Ovary (tissue), 9 donors: ENCODE measurements around the gene NPAS3. TPM values are rescaled to one million over a fixed set of nuclear protein-coding genes. Genes with fewer than 3 reads are reported as not detected.

Experiments used
- DNase-seq, 5 donors: peaks; one replicate each; pipeline ENCODE4 v3.0.0-alpha.2; 2019 to 2020
- H3K27ac ChIP-seq, 2 donors: fragments of 200-600 bp; one replicate each; pipeline versions ENCODE4 v1.5.1 to v1.8.0; 2019 to 2022
- H3K27me3 ChIP-seq: fragments of 200-600 bp; one replicate; pipeline ENCODE4 v1.8.0; 2022
- H3K36me3 ChIP-seq: fragments of 200-600 bp; sonication (generic); one replicate; pipeline ENCODE4 v1.5.1; 2019
- H3K4me1 ChIP-seq: one replicate; pipeline ENCODE4 v1.8.1; 2013; ENCODE audit warnings: mild to moderate bottlenecking, moderate library complexity; ENCODE audit not compliant: insufficient read depth
- H3K4me3 ChIP-seq: fragments of 200-600 bp; sonication (generic); one replicate; pipeline ENCODE4 v1.5.1; 2017
- H3K9me3 ChIP-seq, 2 donors: fragments of 200-600 bp in 1 of 2; sonication (generic) in 1 of 2; one replicate each; pipeline versions ENCODE4 v1.5.1 to v1.8.1; 2013 to 2019; ENCODE audit warnings: mild to moderate bottlenecking in 1 of 2, moderate library complexity in 1 of 2
- EP300 ChIP-seq: sonication (generic); formaldehyde crosslinking; IDR thresholded peaks from one replicate; pipeline ENCODE4 v1.6.1; 2017; ENCODE audit warnings: antibody characterized with exemption
- POLR2A ChIP-seq: fragments of 450-650 bp; IDR thresholded peaks from one replicate; pipeline ENCODE4 v1.6.1; 2017; ENCODE audit warnings: antibody characterized with exemption, mild to moderate bottlenecking, moderate library complexity
- WGBS, 3 donors: extraction: QIAGEN DNeasy Blood & Tissue Kit in 1 of 3; methylation state at CpG; one replicate each; pipeline versions ENCODE4 v1.1.5 to v1.1.7; 2013 to 2017; 5-methylcytosine and 5-hydroxymethylcytosine counted together
- intact Hi-C, 4 donors: fragments of 100-400 bp; cut with DNase I; formaldehyde crosslinking; loops; one replicate each; pipeline versions ENCODE4 v1.11.0 to v1.15.1; 2022 to 2023
- polyA plus RNA-seq, 2 donors: library from polyadenylated mRNA; stranded (reverse); fragments of 200-250 nt in 1 of 2; fragments of 350-450 nt in 1 of 2; fragmentation: Illumina TruSeq in 1 of 2; extraction: RNeasy Lipid Tissue Mini Kit (QIAGEN cat#74804) in 1 of 2; gene quantifications; one replicate each; pipeline ENCODE4 v1.2.3, GENCODE V29; 2013 to 2014
- total RNA-seq, 7 donors: library from RNA; depleted of rRNA in 2 of 7; stranded (reverse); fragments of >200 nt in 2 of 7; fragmentation: NEBNext Ultra II Directional in 3 of 7; extraction: Animal tissue kit (Norgen Biotek cat#: 25700) in 3 of 7; gene quantifications; one replicate each; pipeline versions ENCODE4 v1.1.0 to v1.2.4, GENCODE V29; 2016 to 2023
- TF ChIP-seq, protein P1 (sequence below), 3 donors: fragments of 450-650 bp in 2 of 3; fragments of 200-600 bp in 1 of 3; IDR thresholded peaks; one replicate each; pipeline versions ENCODE4 v1.5.1 to v1.8.0; 2016 to 2022; ENCODE audit warnings: antibody characterized with exemption in 3 of 3, mild to moderate bottlenecking in 1 of 3
- donor health status: DM: no; HTN: no; CAD: no; lungs with moderate emphysema.
- donor health status: DM: no; HTN: no; CAD: no.
- donor health status: Bipolar disorder and iron deficiency.
- donor health status: DM: yes; HTN: yes; CAD: no.
- donor health status: DM: no; HTN: no; CAD: no.
- donor health status: DM: yes; HTN: yes; CAD: no.

Gene NPAS3
- total and polyA plus RNA-seq, 9 donors = 1.9 to 15.4 (median 11.4) TPM

DNA sequence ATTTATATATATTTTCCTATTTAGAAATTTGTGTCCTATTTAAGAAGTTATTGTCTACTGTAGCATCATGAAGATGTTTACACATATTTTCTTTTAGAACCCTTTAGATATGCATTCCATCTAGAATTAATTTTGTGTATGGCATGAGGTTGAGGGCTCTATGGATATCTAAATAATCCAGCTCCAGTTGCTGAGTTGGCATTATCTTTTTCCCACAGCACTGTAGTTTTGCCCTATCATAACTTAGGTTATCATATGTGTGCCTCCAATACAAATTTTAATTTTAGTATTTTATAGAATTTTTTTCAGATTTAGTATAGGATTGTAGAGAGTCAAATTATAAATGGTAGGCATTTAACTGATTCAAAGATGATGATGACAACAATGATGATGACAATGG is 159.3 kb downstream of the NPAS3 start:
- no peak for TF ChIP-seq EP300
- no peak for TF ChIP-seq POLR2A
- TF ChIP-seq, protein P1, sequence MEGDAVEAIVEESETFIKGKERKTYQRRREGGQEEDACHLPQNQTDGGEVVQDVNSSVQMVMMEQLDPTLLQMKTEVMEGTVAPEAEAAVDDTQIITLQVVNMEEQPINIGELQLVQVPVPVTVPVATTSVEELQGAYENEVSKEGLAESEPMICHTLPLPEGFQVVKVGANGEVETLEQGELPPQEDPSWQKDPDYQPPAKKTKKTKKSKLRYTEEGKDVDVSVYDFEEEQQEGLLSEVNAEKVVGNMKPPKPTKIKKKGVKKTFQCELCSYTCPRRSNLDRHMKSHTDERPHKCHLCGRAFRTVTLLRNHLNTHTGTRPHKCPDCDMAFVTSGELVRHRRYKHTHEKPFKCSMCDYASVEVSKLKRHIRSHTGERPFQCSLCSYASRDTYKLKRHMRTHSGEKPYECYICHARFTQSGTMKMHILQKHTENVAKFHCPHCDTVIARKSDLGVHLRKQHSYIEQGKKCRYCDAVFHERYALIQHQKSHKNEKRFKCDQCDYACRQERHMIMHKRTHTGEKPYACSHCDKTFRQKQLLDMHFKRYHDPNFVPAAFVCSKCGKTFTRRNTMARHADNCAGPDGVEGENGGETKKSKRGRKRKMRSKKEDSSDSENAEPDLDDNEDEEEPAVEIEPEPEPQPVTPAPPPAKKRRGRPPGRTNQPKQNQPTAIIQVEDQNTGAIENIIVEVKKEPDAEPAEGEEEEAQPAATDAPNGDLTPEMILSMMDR (IDR thresholded peaks at IDR 0.05) = no peak

DNA sequence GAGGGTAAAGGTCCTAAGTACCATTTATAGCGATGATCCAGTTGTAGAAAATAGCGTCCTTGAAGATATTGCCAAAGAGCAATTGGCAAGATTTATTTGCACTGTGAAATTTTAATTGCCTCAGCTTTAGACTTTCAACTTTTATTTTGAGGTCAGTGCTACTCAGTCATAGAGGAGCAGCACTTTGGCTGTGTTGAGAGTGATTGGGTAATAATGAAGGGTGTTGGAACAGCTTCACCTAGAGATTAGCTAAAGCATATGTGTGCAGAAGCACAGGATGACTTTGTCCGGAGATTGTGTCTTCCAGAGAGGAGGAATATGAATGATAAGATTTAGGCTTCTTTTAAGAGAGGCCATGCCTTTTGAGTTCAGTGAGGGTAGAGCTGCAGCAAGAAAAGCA is 164.8 kb downstream of the NPAS3 start:
- TF ChIP-seq EP300 (no peak), POLR2A (no peak)
- TF ChIP-seq, protein P1 (IDR thresholded peaks at IDR 0.05) = no peak
- Histone ChIP-seq H3K27ac (no peak overlapping the region), H3K4me3 (no peak overlapping the region), H3K9me3 (no peaks in the 10 kb centered on the region), H3K27me3 (no peaks in the 10 kb centered on the region), H3K36me3 (no peaks in the 10 kb centered on the region), H3K4me1 (peaks cover 2% of the 10 kb centered on the region)
- 9 to 19% (median 15%) methylated on average over 3 of the region's 3 CpGs for WGBS, 3 donors
- DNase-seq = no peak
- intact Hi-C loops = no loop called here

More for the DNA sequence above, 159.3 kb downstream of the NPAS3 start:
- H3K27ac ChIP-seq = no peak overlapping the region
- H3K4me1 ChIP-seq = peaks cover under 1% of the 10 kb centered on the region
- no peaks in the 10 kb centered on the region for H3K27me3 ChIP-seq
- no peaks in the 10 kb centered on the region for H3K36me3 ChIP-seq
- DNase-seq = no peak
- H3K4me3 ChIP-seq = no peak overlapping the region
- no peaks in the 10 kb centered on the region for H3K9me3 ChIP-seq
- intact Hi-C loops = no loop called here

DNA sequence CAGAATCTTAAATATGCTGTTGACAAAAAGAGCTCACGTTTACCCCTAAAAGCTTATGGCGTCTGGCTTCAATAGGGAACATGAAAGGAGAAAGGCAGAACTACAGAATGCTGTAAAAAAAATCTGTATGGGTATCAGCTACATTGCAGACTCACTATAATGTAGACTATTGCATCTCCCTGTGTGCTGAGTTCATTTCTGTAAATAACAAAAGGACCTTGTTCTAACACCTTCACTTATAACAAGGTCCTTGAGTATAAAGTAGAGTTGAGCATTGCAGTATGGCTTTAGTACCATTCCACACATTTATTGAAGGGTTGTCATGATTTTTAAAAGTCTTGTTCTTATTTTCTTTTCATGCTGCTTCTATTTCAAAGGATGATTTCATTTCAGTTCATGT is 165.3 kb downstream of the NPAS3 start:
- intact Hi-C loops = no loop called here
- WGBS, 3 donors = 58 to 67% (median 60%) methylated on average over 2 of the region's 2 CpGs
- no peak for DNase-seq
- Histone ChIP-seq H3K36me3 (no peaks in the 10 kb centered on the region), H3K4me1 (peaks cover 2% of the 10 kb centered on the region), H3K27ac (no peak overlapping the region), H3K9me3 (no peaks in the 10 kb centered on the region), H3K27me3 (no peaks in the 10 kb centered on the region), H3K4me3 (no peak overlapping the region)
- TF ChIP-seq, protein P1 (IDR thresholded peaks at IDR 0.05) = no peak
- TF ChIP-seq POLR2A (no peak), EP300 (no peak)

DNA sequence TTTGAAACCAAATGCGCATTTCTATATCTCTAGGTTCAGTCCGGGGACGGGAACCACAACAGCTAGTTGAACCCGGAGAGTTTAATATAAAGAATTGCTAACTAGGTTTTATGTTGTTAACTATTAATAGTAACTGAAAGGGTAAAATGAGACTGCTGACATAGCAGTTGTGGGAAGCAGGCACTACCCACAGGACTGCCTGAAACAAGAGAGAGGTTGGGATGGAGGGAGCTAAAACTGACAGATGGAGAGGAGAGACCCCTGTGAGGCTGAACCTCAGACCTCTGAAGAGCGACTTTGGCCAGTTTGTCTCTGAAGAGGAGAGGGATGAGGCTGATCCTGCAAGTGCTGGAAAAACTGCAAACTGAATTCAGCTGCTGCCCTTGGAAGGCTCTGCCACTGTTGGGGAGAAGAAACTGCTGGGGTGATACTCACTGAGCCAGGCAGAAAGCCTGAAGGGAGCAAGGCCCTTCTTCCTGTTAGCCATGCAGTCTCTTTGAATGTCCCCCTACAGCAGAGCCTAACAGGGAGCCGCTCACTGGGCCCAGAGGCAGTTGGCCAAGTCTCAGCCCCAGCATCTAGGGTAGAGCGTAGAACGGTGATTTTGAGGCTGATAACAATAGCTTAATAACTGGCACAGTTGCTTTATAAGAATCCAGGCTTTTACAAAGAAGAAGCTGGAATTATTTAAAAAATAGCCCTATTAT is 172.2 kb downstream of the NPAS3 start:
- intact Hi-C loops = no loop called here
- no peak overlapping the region for H3K4me3 ChIP-seq
- H3K4me1 ChIP-seq = no peaks in the 10 kb centered on the region
- DNase-seq = no peak
- TF ChIP-seq, protein P1 (IDR thresholded peaks at IDR 0.05) = no peak
- no peak for TF ChIP-seq EP300
- no peak for TF ChIP-seq POLR2A
- H3K27ac ChIP-seq = no peak overlapping the region
- no peaks in the 10 kb centered on the region for H3K36me3 ChIP-seq
- no peaks in the 10 kb centered on the region for H3K27me3 ChIP-seq
- no peaks in the 10 kb centered on the region for H3K9me3 ChIP-seq
- 73 to 80% (median 80%) methylated on average over 8 of the region's 8 CpGs for WGBS, 3 donors
